MM.1S (cell line): Measurements from ENCODE around the gene CTNNA2.

Experiments used
- DNase-seq: peaks from one replicate; pipeline ENCODE4 v3.0.0-alpha.2; 2015
- H2AFZ ChIP-seq: fragments of 300-600 bp; sonication (generic); 2 replicates; pipeline ENCODE4 v1.6.0; 2016; ENCODE audit warnings: antibody characterized with exemption, low read length
- H3F3A ChIP-seq: fragments of 300-600 bp; sonication (generic); 2 replicates; pipeline ENCODE4 v1.6.1; 2016; ENCODE audit warnings: mild to moderate bottlenecking, antibody characterized with exemption, low read length, moderate library complexity, mixed read lengths; ENCODE audit not compliant: insufficient read depth
- H3K27ac ChIP-seq: fragments of 300-600 bp; sonication (generic); 2 replicates; pipeline ENCODE4 v1.5.1; 2016; ENCODE audit warnings: mild to moderate bottlenecking, low read length
- H3K27me3 ChIP-seq: fragments of 300-600 bp; sonication (generic); replicated peaks from 2 replicates; pipeline ENCODE4 v1.6.0; 2016; ENCODE audit warnings: low read length; ENCODE audit not compliant: insufficient read depth
- H3K36me3 ChIP-seq: fragments of 300-600 bp; sonication (generic); replicated peaks from 2 replicates; pipeline ENCODE4 v1.6.1; 2016; ENCODE audit warnings: mild to moderate bottlenecking, low read length, mixed read lengths; ENCODE audit not compliant: insufficient read depth
- H3K4me1 ChIP-seq: fragments of 300-600 bp; sonication (generic); 2 replicates; pipeline ENCODE4 v1.6.1; 2016; ENCODE audit warnings: low read length, mixed read lengths
- H3K4me2 ChIP-seq: fragments of 300-600 bp; sonication (generic); 2 replicates; pipeline ENCODE4 v1.6.0; 2016; ENCODE audit warnings: low read depth, low read length
- H3K4me3 ChIP-seq: fragments of 300-600 bp; sonication (generic); 2 replicates; pipeline ENCODE4 v1.5.1; 2016; ENCODE audit warnings: low read length, mixed read lengths
- H3K79me2 ChIP-seq: fragments of 300-600 bp; sonication (generic); 2 replicates; pipeline ENCODE4 v1.6.1; 2016; ENCODE audit warnings: mixed run types, low read length, mixed read lengths
- H3K9ac ChIP-seq: fragments of 300-600 bp; sonication (generic); 2 replicates; pipeline ENCODE4 v1.6.1; 2016; ENCODE audit warnings: low read length, mixed read lengths
- H3K9me2 ChIP-seq: fragments of 300-600 bp; sonication (generic); replicated peaks from 2 replicates; pipeline ENCODE4 v1.6.1; 2016; ENCODE audit warnings: mild to moderate bottlenecking, low read length, mixed read lengths; ENCODE audit not compliant: insufficient read depth
- H3K9me3 ChIP-seq: fragments of 300-600 bp; sonication (generic); replicated peaks from 2 replicates; pipeline ENCODE4 v1.6.1; 2016; ENCODE audit warnings: mild to moderate bottlenecking, low read length, mixed read lengths; ENCODE audit not compliant: insufficient read depth
- H4K20me1 ChIP-seq: fragments of 300-600 bp; sonication (generic); 2 replicates; pipeline ENCODE4 v1.6.1; 2016; ENCODE audit warnings: mild to moderate bottlenecking, low read length, moderate library complexity, mixed read lengths; ENCODE audit not compliant: insufficient read depth
- CTCF ChIP-seq: fragments of 300-600 bp; sonication (generic); IDR thresholded peaks from 2 replicates; pipeline ENCODE4 v1.5.1; 2016; ENCODE audit warnings: antibody characterized with exemption, low read length, mixed read lengths
- EZH2 ChIP-seq: fragments of 300-600 bp; sonication (generic); optimal IDR thresholded peaks from 2 replicates; pipeline ENCODE3; 2017; ENCODE audit warnings: low read depth, mild to moderate bottlenecking, antibody characterized with exemption, low read length, mixed read lengths
- EZH2phosphoT487 ChIP-seq: fragments of 300-600 bp; sonication (generic); IDR thresholded peaks from 2 replicates; pipeline ENCODE4 v1.6.1; 2018; ENCODE audit warnings: antibody characterized with exemption, low read length

CTNNA2 gene

GRCh38 chr2:79977792-79978191 is 464.9 kb downstream of the CTNNA2 start:
- no peaks in the 10 kb centered on the region for H3K9me2 ChIP-seq
- no peaks in the 10 kb centered on the region for H3K79me2 ChIP-seq
- no peaks in the 10 kb centered on the region for H3K36me3 ChIP-seq
- no peak for DNase-seq
- H3K27ac ChIP-seq: no peak overlapping the region
- H3K27me3 ChIP-seq: no peaks in the 10 kb centered on the region
- H3F3A ChIP-seq: no peaks in the 10 kb centered on the region
- TF ChIP-seq EZH2phosphoT487 (no peak), CTCF (no peak), EZH2 (no peak)
- no peak overlapping the region for H3K4me2 ChIP-seq
- H3K9ac ChIP-seq: no peak overlapping the region
- no peaks in the 10 kb centered on the region for H4K20me1 ChIP-seq
- H2AFZ ChIP-seq: no peak overlapping the region
- no peak overlapping the region for H3K4me3 ChIP-seq
- H3K9me3 ChIP-seq: no peaks in the 10 kb centered on the region
- H3K4me1 ChIP-seq: no peaks in the 10 kb centered on the region

GRCh38 chr2:79980116-79980515 is 467.3 kb downstream of the CTNNA2 start:
- Histone ChIP-seq H3K27ac (no peak overlapping the region), H3F3A (no peaks in the 10 kb centered on the region), H3K4me3 (no peak overlapping the region), H3K4me2 (no peak overlapping the region), H3K9ac (no peak overlapping the region), H2AFZ (no peak overlapping the region), H4K20me1 (no peaks in the 10 kb centered on the region), H3K9me2 (no peaks in the 10 kb centered on the region), H3K4me1 (no peaks in the 10 kb centered on the region), H3K36me3 (no peaks in the 10 kb centered on the region), H3K9me3 (no peaks in the 10 kb centered on the region), H3K27me3 (no peaks in the 10 kb centered on the region), H3K79me2 (no peaks in the 10 kb centered on the region)
- DNase-seq: no peak
- TF ChIP-seq EZH2 (no peak), EZH2phosphoT487 (no peak), CTCF (no peak)

- H3F3A ChIP-seq: no peaks in the 10 kb centered on the region
Measured at GRCh38 chr2:79980816-79981215, 468.0 kb downstream of the CTNNA2 start.

More at GRCh38 chr2:79980816-79981215, 468.0 kb downstream of the CTNNA2 start:
- Histone ChIP-seq H3K27ac (no peak overlapping the region), H3K4me1 (no peaks in the 10 kb centered on the region), H3K36me3 (no peaks in the 10 kb centered on the region), H3K9me3 (no peaks in the 10 kb centered on the region), H3K4me3 (no peak overlapping the region), H3K79me2 (no peaks in the 10 kb centered on the region), H3K4me2 (no peak overlapping the region), H2AFZ (no peak overlapping the region), H3K27me3 (no peaks in the 10 kb centered on the region), H3K9me2 (no peaks in the 10 kb centered on the region), H3K9ac (no peak overlapping the region), H4K20me1 (no peaks in the 10 kb centered on the region)
- TF ChIP-seq EZH2phosphoT487 (no peak), CTCF (no peak), EZH2 (no peak)
- DNase-seq: no peak
